SK-N-SH treated with all-trans-retinoic acid at 6 μM for 48 hours (cell line): ENCODE data around the gene CDK7.
A peak's percentile ranks its signal among the peaks of the same experiment; 100 is the strongest.

Experiments
- ATAC-seq: fragments of 200-7000 bp; cut with Tn5 transposase; 3 replicates; pipeline ENCODE4 v1.9.1; 2020; ENCODE audit warnings: mild to moderate bottlenecking, moderate library complexity
- ARNTL ChIP-seq: fragments of 450-650 bp; formaldehyde crosslinking; IDR thresholded peaks from 2 replicates; pipeline ENCODE4 v1.5.0; 2020; ENCODE audit warnings: low read depth, mild to moderate bottlenecking, moderate library complexity, borderline replicate concordance
- BACH2 ChIP-seq: fragments of 250-450 bp; sonication (Bioruptor Pico); IDR thresholded peaks from 2 replicates; pipeline ENCODE4 v1.9.0; 2021; ENCODE audit warnings: mild to moderate bottlenecking, borderline replicate concordance
- CSDC2 ChIP-seq: fragments of 250-450 bp; sonication (Bioruptor Pico); IDR thresholded peaks from 2 replicates; pipeline ENCODE4 v1.5.0; 2020; ENCODE audit warnings: mild to moderate bottlenecking, moderate library complexity
- ESRRG ChIP-seq: fragments of 250-450 bp; sonication (Bioruptor Pico); IDR thresholded peaks from 2 replicates; pipeline ENCODE4 v1.6.1; 2021; ENCODE audit warnings: mild to moderate bottlenecking
- GLIS3 ChIP-seq: fragments of 250-450 bp; sonication (Bioruptor Pico); IDR thresholded peaks from 2 replicates; pipeline ENCODE4 v1.5.0; 2020; ENCODE audit warnings: mild to moderate bottlenecking, moderate library complexity
- ISL1 ChIP-seq: fragments of 250-450 bp; sonication (Bioruptor Pico); IDR thresholded peaks from 2 replicates; pipeline ENCODE4 v2.1.2; 2022; ENCODE audit warnings: mild to moderate bottlenecking, moderate library complexity
- OSR1 ChIP-seq: fragments of 250-450 bp; sonication (Bioruptor Pico); IDR thresholded peaks from 2 replicates; pipeline ENCODE4 v1.8.0; 2022; ENCODE audit warnings: moderate library complexity, mild to moderate bottlenecking, inconsistent platforms
- PATZ1 ChIP-seq: fragments of 250-450 bp; sonication (Bioruptor Pico); IDR thresholded peaks from 2 replicates; pipeline ENCODE4 v1.8.0; 2020; ENCODE audit warnings: mild to moderate bottlenecking, moderate library complexity, borderline replicate concordance
- POU6F1 ChIP-seq: fragments of 250-450 bp; sonication (Bioruptor Pico); IDR thresholded peaks from 2 replicates; pipeline ENCODE4 v1.8.0; 2021; ENCODE audit warnings: low read depth, mild to moderate bottlenecking, moderate library complexity, borderline replicate concordance
- PPARA ChIP-seq: fragments of 250-450 bp; sonication (Bioruptor Pico); IDR thresholded peaks from 2 replicates; pipeline ENCODE4 v1.5.0; 2020; ENCODE audit warnings: mild to moderate bottlenecking, borderline replicate concordance
- RARB ChIP-seq: fragments of 250-450 bp; sonication (Bioruptor Pico); IDR thresholded peaks from 2 replicates; pipeline ENCODE4 v1.8.0; 2021; ENCODE audit warnings: mild to moderate bottlenecking, moderate library complexity
- SNAI2 ChIP-seq: fragments of 250-450 bp; sonication (Bioruptor Pico); IDR thresholded peaks from 2 replicates; pipeline ENCODE4 v1.5.0; 2020; ENCODE audit warnings: mild to moderate bottlenecking, moderate library complexity
- TCF4 ChIP-seq: fragments of 250-450 bp; sonication (Bioruptor Pico); IDR thresholded peaks from 2 replicates; pipeline ENCODE4 v1.8.0; 2021; ENCODE audit warnings: mild to moderate bottlenecking, moderate library complexity, borderline replicate concordance
- TOX ChIP-seq: fragments of 250-450 bp; sonication (Bioruptor Pico); IDR thresholded peaks from 2 replicates; pipeline ENCODE4 v1.8.0; 2021; ENCODE audit warnings: mild to moderate bottlenecking, moderate library complexity, borderline replicate concordance
- TSHZ2 ChIP-seq: fragments of 250-450 bp; sonication (Bioruptor Pico); IDR thresholded peaks from 2 replicates; pipeline ENCODE4 v1.5.0; 2020; ENCODE audit warnings: mild to moderate bottlenecking, moderate library complexity
- ZC3H10 ChIP-seq: fragments of 250-450 bp; sonication (Bioruptor Pico); IDR thresholded peaks from 2 replicates; pipeline ENCODE4 v1.5.1; 2021; ENCODE audit warnings: mild to moderate bottlenecking, moderate library complexity
- ZFP3 ChIP-seq: fragments of 250-450 bp; sonication (Bioruptor Pico); IDR thresholded peaks from 2 replicates; pipeline ENCODE4 v1.5.0; 2020; ENCODE audit warnings: mild to moderate bottlenecking, moderate library complexity
- ZFP30 ChIP-seq: fragments of 450-650 bp; formaldehyde crosslinking; IDR thresholded peaks from 2 replicates; pipeline ENCODE4 v1.5.0; 2022; ENCODE audit warnings: mild to moderate bottlenecking, moderate library complexity
- ZNF565 ChIP-seq: fragments of 450-650 bp; formaldehyde crosslinking; conservative IDR thresholded peaks from 2 replicates; pipeline ENCODE4 v1.5.0; 2020; ENCODE audit warnings: low read depth, mild to moderate bottlenecking, moderate library complexity
- ZNF70 ChIP-seq: fragments of 450-650 bp; formaldehyde crosslinking; IDR thresholded peaks from 2 replicates; pipeline ENCODE4 v1.5.0; 2020; ENCODE audit warnings: mild to moderate bottlenecking, moderate library complexity
- ZNF8 ChIP-seq: fragments of 450-650 bp; formaldehyde crosslinking; IDR thresholded peaks from 2 replicates; pipeline ENCODE4 v1.5.0; 2020; ENCODE audit warnings: mild to moderate bottlenecking, moderate library complexity
- TF ChIP-seq, protein P1 (sequence below): fragments of 250-450 bp; sonication (Bioruptor Pico); IDR thresholded peaks from 2 replicates; pipeline ENCODE4 v1.5.1; 2021; ENCODE audit warnings: mild to moderate bottlenecking, moderate library complexity

CDK7 gene

DNA sequence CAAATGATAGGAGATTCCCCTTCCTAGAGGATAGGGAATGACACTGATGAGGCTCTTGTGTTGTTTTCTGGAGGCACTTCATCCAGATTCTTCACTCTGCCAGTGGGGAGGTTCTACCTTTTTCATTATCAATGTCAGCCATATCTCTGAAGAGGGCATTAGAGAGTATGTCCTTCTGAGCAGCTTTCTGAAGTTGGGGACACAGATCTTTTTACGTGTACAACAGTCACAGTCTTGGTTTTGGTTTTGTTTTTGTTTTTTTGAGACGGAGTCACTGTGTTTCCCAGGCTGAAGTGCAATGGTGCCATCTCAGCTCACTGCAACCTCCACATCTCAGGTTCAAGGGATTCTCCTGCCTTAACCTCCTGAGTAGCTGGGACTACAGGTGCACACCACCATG, 22.7 kb upstream of the CDK7 start:
- ATAC-seq, result no peak
- no peak for TF ChIP-seq ZNF8 (CRISPR knock-in tag)
- no peak for TF ChIP-seq ZFP30 (CRISPR knock-in tag)
- TF ChIP-seq POU6F1 (CRISPR knock-in tag), result no peak
- no peak for TF ChIP-seq TCF4
- TF ChIP-seq PATZ1 (CRISPR knock-in tag), result no peak
- TF ChIP-seq SNAI2, result no peak
- no peak for TF ChIP-seq GLIS3 (CRISPR knock-in tag)
- TF ChIP-seq, protein P1, sequence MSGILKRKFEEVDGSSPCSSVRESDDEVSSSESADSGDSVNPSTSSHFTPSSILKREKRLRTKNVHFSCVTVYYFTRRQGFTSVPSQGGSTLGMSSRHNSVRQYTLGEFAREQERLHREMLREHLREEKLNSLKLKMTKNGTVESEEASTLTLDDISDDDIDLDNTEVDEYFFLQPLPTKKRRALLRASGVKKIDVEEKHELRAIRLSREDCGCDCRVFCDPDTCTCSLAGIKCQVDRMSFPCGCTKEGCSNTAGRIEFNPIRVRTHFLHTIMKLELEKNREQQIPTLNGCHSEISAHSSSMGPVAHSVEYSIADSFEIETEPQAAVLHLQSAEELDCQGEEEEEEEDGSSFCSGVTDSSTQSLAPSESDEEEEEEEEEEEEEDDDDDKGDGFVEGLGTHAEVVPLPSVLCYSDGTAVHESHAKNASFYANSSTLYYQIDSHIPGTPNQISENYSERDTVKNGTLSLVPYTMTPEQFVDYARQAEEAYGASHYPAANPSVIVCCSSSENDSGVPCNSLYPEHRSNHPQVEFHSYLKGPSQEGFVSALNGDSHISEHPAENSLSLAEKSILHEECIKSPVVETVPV (CRISPR knock-in tag), result no peak
- TF ChIP-seq CSDC2, result no peak
- no peak for TF ChIP-seq ISL1
- no peak for TF ChIP-seq ZNF70
- TF ChIP-seq ZC3H10 (CRISPR knock-in tag), result no peak
- no peak for TF ChIP-seq TOX (CRISPR knock-in tag)
- TF ChIP-seq RARB (CRISPR knock-in tag), result no peak
- TF ChIP-seq ESRRG, result no peak
- TF ChIP-seq ARNTL, result no peak
- TF ChIP-seq OSR1, result no peak
- TF ChIP-seq PPARA (CRISPR knock-in tag), result no peak
- TF ChIP-seq, all 23 proteins: peak for 0

- TF ChIP-seq OSR1 (no peak), ZNF8 (CRISPR knock-in tag) (no peak), ISL1 (no peak)
- TF ChIP-seq, all 23 proteins: peak for 0
- peak; percentile 21 for ATAC-seq
These were observed 21.0 kb upstream of the CDK7 start for GRCh38 chr5:69213513-69214215.

DNA sequence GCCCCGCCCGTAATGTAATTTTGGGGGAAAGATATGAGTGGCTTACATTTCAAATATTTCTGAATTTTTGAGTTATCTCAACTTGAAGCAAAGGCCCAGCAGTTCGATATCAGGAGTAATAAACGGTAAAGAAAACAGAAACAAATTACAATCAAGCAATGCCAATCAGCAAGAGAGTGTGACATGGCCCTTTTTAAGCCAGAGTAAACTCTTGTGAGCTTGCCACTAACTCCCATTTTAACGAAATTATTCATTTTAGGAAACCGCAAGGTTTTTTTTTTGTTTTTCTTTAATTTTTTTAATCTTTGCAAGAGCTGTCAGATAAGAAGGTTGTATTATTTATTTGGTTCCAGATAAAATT, 17.6 kb upstream of the CDK7 start:
- no peak for ATAC-seq
- TF ChIP-seq BACH2 (CRISPR knock-in tag) (no peak), ZFP3 (CRISPR knock-in tag) (no peak), OSR1 (no peak), TCF4 (no peak), ESRRG (no peak), TOX (CRISPR knock-in tag) (no peak), PATZ1 (CRISPR knock-in tag) (no peak), CSDC2 (no peak), RARB (CRISPR knock-in tag) (no peak), TSHZ2 (CRISPR knock-in tag) (no peak), ZNF565 (CRISPR knock-in tag) (no peak), SNAI2 (no peak), ZNF70 (no peak), ZFP30 (CRISPR knock-in tag) (no peak), GLIS3 (CRISPR knock-in tag) (no peak), POU6F1 (CRISPR knock-in tag) (no peak), ZC3H10 (CRISPR knock-in tag) (no peak), ISL1 (no peak)
- TF ChIP-seq, all 23 proteins: peak for 0
